Right lobe of liver (tissue), 4 donors: ENCODE results near the gene MISP3.

ENCODE experiments used
- CTCF ChIP-seq, 4 donors: fragments of 200-600 bp in 3 of 4; fragments of 450-650 bp in 1 of 4; IDR thresholded peaks; one replicate each; pipeline versions ENCODE4 v1.5.1 to v1.8.0; 2016 to 2022; ENCODE audit warnings: antibody characterized with exemption in 4 of 4, mild to moderate bottlenecking in 2 of 4
- POLR2A ChIP-seq: fragments of 450-650 bp; IDR thresholded peaks from one replicate; pipeline ENCODE4 v1.6.1; 2017; ENCODE audit warnings: antibody characterized with exemption, mild to moderate bottlenecking
- donor health status: DM: no; HTN: no; CAD: no.
- donor health status: DM: no; HTN: no; CAD: no.
- donor health status: DM: no; HTN: yes; CAD: no.

- no peak for TF ChIP-seq CTCF (IDR thresholded peaks at IDR 0.05)
- no peak for TF ChIP-seq POLR2A
Measured at GRCh38 chr19:14053500-14053899, 19.1 kb upstream of the MISP3 start.
